ENCODE measurements around the gene DHRSX.

Gene DHRSX

GRCh38 chrX:2330910-2331309 is 169.9 kb downstream of the DHRSX start:
- no peak for DNase-seq
- Histone ChIP-seq H3K36me3 (no peaks in the 10 kb centered on the region), H3K9me3 (no peaks in the 10 kb centered on the region), H3K27me3 (no peaks in the 10 kb centered on the region), H3K4me3 (ENCODE audit: low read depth, low read length) (no peak overlapping the region), H3K4me1 (no peaks in the 10 kb centered on the region)
- no peak for TF ChIP-seq CTCF (IDR thresholded peaks at IDR 0.05; ENCODE audit: low read depth, low read length)

- Histone ChIP-seq H3K4me1 (no peaks in the 10 kb centered on the region), H3K9me3 (no peaks in the 10 kb centered on the region), H3K36me3 (no peaks in the 10 kb centered on the region), H3K4me3 (ENCODE audit: low read depth, low read length) (no peak overlapping the region), H3K27me3 (no peaks in the 10 kb centered on the region)
- TF ChIP-seq CTCF (IDR thresholded peaks at IDR 0.05; ENCODE audit: low read depth, low read length), result no peak
- DNase-seq, result no peak
Measured at GRCh38 chrX:2330487-2330886, 170.3 kb downstream of the DHRSX start.

- Histone ChIP-seq H3K9me3 (no peaks in the 10 kb centered on the region), H3K4me1 (no peaks in the 10 kb centered on the region), H3K27me3 (no peaks in the 10 kb centered on the region), H3K4me3 (ENCODE audit: low read depth, low read length) (no peak overlapping the region), H3K36me3 (no peaks in the 10 kb centered on the region)
- no peak for TF ChIP-seq CTCF (IDR thresholded peaks at IDR 0.05; ENCODE audit: low read depth, low read length)
- no peak for DNase-seq
Measured at GRCh38 chrX:2327423-2327822, 173.4 kb downstream of the DHRSX start.

DNA sequence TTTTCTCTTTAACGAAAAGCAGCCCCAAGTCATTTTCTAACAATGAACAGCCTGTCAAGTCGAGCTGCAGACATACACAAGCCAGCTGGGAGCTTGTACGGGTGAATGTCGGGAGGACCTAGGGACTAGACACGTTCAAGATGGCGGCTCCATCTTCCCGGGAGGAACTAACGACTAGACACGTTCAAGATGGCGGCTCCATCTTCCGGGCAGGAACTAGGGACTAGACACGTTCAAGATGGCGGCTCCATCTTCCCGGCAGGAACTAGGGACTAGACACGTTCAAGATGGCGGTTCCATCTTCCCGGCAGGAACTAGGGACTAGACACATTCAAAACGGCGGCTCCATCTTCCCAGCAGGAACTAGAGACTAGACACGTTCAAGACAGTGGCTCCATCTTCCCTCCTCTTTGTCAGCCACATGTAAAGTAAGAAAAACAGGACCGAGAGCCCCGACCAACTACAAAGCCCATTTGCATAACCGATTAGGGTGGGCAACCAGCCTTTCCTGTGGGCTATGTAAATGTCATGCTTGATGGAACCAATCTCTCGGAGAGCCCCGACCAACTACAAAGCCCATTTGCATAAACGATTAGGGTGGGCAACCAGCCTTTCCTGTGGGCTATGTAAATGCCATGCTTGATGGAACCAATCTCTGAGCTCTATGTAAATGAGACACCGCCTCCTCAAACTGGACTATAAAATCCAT is 175.5 kb downstream of the DHRSX start:
- TF ChIP-seq CTCF (IDR thresholded peaks at IDR 0.05; ENCODE audit: low read depth, low read length), result no peak
- Histone ChIP-seq H3K27me3 (no peaks in the 10 kb centered on the region), H3K4me1 (no peaks in the 10 kb centered on the region), H3K36me3 (no peaks in the 10 kb centered on the region), H3K9me3 (no peaks in the 10 kb centered on the region), H3K4me3 (ENCODE audit: low read depth, low read length) (no peak overlapping the region)
- no peak for DNase-seq

DNA sequence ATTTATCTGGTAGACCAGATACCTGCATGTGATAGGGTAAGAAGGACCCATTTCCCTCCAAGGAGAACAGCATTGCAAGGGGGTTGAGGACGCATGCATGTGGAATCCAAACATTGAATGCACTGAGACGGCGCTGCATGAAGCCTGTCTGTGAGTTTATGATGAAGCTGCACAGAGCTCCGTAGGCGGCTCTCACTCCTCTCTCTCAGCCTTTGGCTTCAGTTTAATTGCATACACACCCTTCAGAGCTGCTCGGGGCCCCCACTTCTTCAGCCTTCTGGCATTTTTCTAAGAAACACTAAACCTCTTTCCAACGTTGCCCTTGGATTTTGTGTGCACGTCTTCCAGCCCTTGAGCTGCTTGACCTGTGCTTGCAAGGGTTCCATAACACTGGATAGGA is 176.6 kb downstream of the DHRSX start:
- no peak for TF ChIP-seq CTCF (IDR thresholded peaks at IDR 0.05; ENCODE audit: low read depth, low read length)
- Histone ChIP-seq H3K9me3 (no peaks in the 10 kb centered on the region), H3K4me1 (no peaks in the 10 kb centered on the region)

GRCh38 chrX:2321411-2321810 is 179.4 kb downstream of the DHRSX start:
- Histone ChIP-seq H3K36me3 (no peaks in the 10 kb centered on the region), H3K9me3 (no peaks in the 10 kb centered on the region), H3K27me3 (no peaks in the 10 kb centered on the region), H3K4me3 (ENCODE audit: low read depth, low read length) (no peak overlapping the region), H3K4me1 (no peaks in the 10 kb centered on the region)
- no peak for DNase-seq
- TF ChIP-seq CTCF (IDR thresholded peaks at IDR 0.05; ENCODE audit: low read depth, low read length), result no peak

More for the DNA sequence above, 176.6 kb downstream of the DHRSX start:
- no peaks in the 10 kb centered on the region for H3K36me3 ChIP-seq
- DNase-seq, result no peak
- no peaks in the 10 kb centered on the region for H3K27me3 ChIP-seq
- no peak overlapping the region for H3K4me3 ChIP-seq (ENCODE audit: low read depth, low read length)

Data from BE2C (cell line).